K562 (cell line): Measurements from ENCODE around the gene PIP5K1B. TPM values are rescaled to one million over a fixed set of nuclear protein-coding genes. Genes with fewer than 3 reads are reported as not detected.

Experiments used
- ATAC-seq: fragments of 200-7000 bp; cut with Tn5 transposase; 3 replicates; pipeline ENCODE4 v1.9.1; 2020; ENCODE audit warnings: moderate library complexity
- BruUV-seq: library from RNA; stranded (reverse); fragments of 400-500 nt; replicated peaks from 2 replicates; lab custom pipeline; 2021; lab: Mats Ljungman, UMichigan
- CTCF ChIA-PET: fragments of 300-600 bp; formaldehyde crosslinking; extraction: SDS; loops from one replicate; lab custom pipeline; 2021; ENCODE audit warnings: low intra/inter-chr PET ratio; lab: Yijun Ruan, JAX
- POLR2A ChIA-PET: fragments of 300-600, 350-650 bp; sonication (Branson Sonifier 250); formaldehyde crosslinking; extraction: SDS; loops from one replicate; lab custom pipeline; 2021; ENCODE audit warnings: antibody characterized with exemption, inconsistent platforms; lab: Yijun Ruan, JAX
- DNase-seq, 4 experiments: peaks; one replicate each; pipeline versions ENCODE4 v3.0.0 to v3.0.0-alpha.2; 2011 to 2018; ENCODE audit warnings: low spot score in 3 of 4, mixed read lengths in 3 of 4; ENCODE audit errors: extremely low read depth in 1 of 4
- FAIRE-seq: peaks from 2 replicates; lab custom pipeline; 2011; peaks lifted over from hg19 to GRCh38; lab: Jason Lieb, UNC
- H2AFZ ChIP-seq: 2 replicates; pipeline ENCODE4 v1.6.0; 2011; ENCODE audit warnings: low read depth, low read length, control low read depth, inconsistent platforms
- H3K27ac ChIP-seq: fragments of 200-600 bp; 3 replicates; pipeline ENCODE4 v1.8.0; 2011; ENCODE audit warnings: low read depth, mild to moderate bottlenecking, control low read depth, inconsistent platforms, low read length, moderate library complexity, mixed read lengths; ENCODE audit errors: extremely low read depth
- H3K27me3 ChIP-seq, 2 experiments: fragments of 300-600 bp in 1 of 2; 2 replicates in 1 of 2; 3 replicates in 1 of 2; pipeline versions ENCODE4 v1.6.0 to v1.8.0; 2011; ENCODE audit warnings: inconsistent platforms in 2 of 2, low read length in 2 of 2, mild to moderate bottlenecking in 1 of 2, mixed read lengths in 1 of 2, moderate library complexity in 1 of 2; ENCODE audit not compliant: control insufficient read depth in 2 of 2, insufficient read depth in 2 of 2
- H3K36me3 ChIP-seq: fragments of 300-600 bp; 3 replicates; pipeline ENCODE4 v1.8.0; 2011; ENCODE audit warnings: mild to moderate bottlenecking, low read length, inconsistent platforms; ENCODE audit not compliant: control insufficient read depth, insufficient read depth
- H3K4me1 ChIP-seq, 2 experiments: fragments of 200-600 bp in 1 of 2; replicated peaks in 1 of 2; 2 replicates in 1 of 2; 3 replicates in 1 of 2; pipeline versions ENCODE4 v1.5.1 to v1.8.0; 2011; ENCODE audit warnings: inconsistent platforms in 2 of 2, low read length in 2 of 2, mild to moderate bottlenecking in 1 of 2, mixed read lengths in 1 of 2, moderate library complexity in 1 of 2; ENCODE audit not compliant: control insufficient read depth in 2 of 2, insufficient read depth in 2 of 2
- H3K4me2 ChIP-seq: 2 replicates; pipeline ENCODE4 v1.6.1; 2011; ENCODE audit warnings: low read length, control low read depth, inconsistent platforms, mixed read lengths; ENCODE audit not compliant: insufficient read depth
- H3K4me3 ChIP-seq: fragments of 200-600 bp; sonication (generic), shearing (Covaris generic); 2 replicates; pipeline ENCODE4 v1.5.1; 2016; ENCODE audit warnings: control low read depth, inconsistent platforms
- H3K79me2 ChIP-seq: fragments of 200-600 bp; 3 replicates; pipeline ENCODE4 v1.8.0; 2011; ENCODE audit warnings: low read length, inconsistent platforms; ENCODE audit not compliant: control insufficient read depth, insufficient read depth
- H3K9ac ChIP-seq, 2 experiments: 2 replicates each; pipeline versions ENCODE4 v1.6.0 to v1.6.1; 2011; ENCODE audit warnings: low read depth in 2 of 2, low read length in 2 of 2, control low read depth in 1 of 2, inconsistent platforms in 1 of 2, mild to moderate bottlenecking in 1 of 2, mixed read lengths in 1 of 2; ENCODE audit not compliant: insufficient read depth in 1 of 2
- H3K9me1 ChIP-seq: one replicate; pipeline ENCODE4 v1.6.0; 2011; ENCODE audit warnings: inconsistent platforms, mild to moderate bottlenecking, low read length, moderate library complexity; ENCODE audit not compliant: control insufficient read depth, insufficient read depth
- H3K9me3 ChIP-seq: replicated peaks from 2 replicates; pipeline ENCODE4 v1.5.1; 2011; ENCODE audit warnings: low read depth, low read length, inconsistent platforms; ENCODE audit not compliant: control insufficient read depth, insufficient read depth
- H4K20me1 ChIP-seq: replicated peaks from 2 replicates; pipeline ENCODE4 v1.6.1; 2011; ENCODE audit warnings: low read length, inconsistent platforms, mixed read lengths; ENCODE audit not compliant: control insufficient read depth, insufficient read depth
- ATF1 ChIP-seq, 2 experiments: fragments of 450-650 bp in 1 of 2; IDR thresholded peaks; 2 replicates each; pipeline ENCODE4 v1.6.1; 2016; ENCODE audit warnings: missing compliant biosample characterization in 1 of 2, missing genetic modification characterization in 1 of 2
- CBFB ChIP-seq: sonication (generic); formaldehyde crosslinking; IDR thresholded peaks from 2 replicates; pipeline ENCODE4 v1.4.0; 2020; ENCODE audit warnings: mild to moderate bottlenecking, missing genetic modification reagents
- COPS2 ChIP-seq: fragments of 450-650 bp; conservative IDR thresholded peaks from 2 replicates; pipeline ENCODE4 v1.6.1; 2016; ENCODE audit warnings: mild to moderate bottlenecking, moderate library complexity
- EHMT2 ChIP-seq: fragments of 450-650 bp; IDR thresholded peaks from 2 replicates; pipeline ENCODE4 v1.6.1; 2018; ENCODE audit warnings: antibody characterized with exemption
- FOXM1 ChIP-seq, 2 experiments: fragments of 450-650 bp in 1 of 2; sonication (generic) in 1 of 2; formaldehyde crosslinking in 1 of 2; IDR thresholded peaks; 2 replicates each; pipeline versions ENCODE4 v1.6.1 to v1.9.0; 2017 to 2022; ENCODE audit warnings: low read depth in 2 of 2, mild to moderate bottlenecking in 2 of 2, missing genetic modification reagents in 1 of 2, moderate library complexity in 1 of 2
- FOXP4 ChIP-seq: sonication (generic); formaldehyde crosslinking; IDR thresholded peaks from 2 replicates; pipeline ENCODE4 v1.8.0; 2022; ENCODE audit warnings: mild to moderate bottlenecking, missing genetic modification reagents, borderline replicate concordance
- MAFG ChIP-seq: fragments of 450-650 bp; conservative IDR thresholded peaks from 2 replicates; pipeline ENCODE4 v1.6.1; 2016; ENCODE audit warnings: missing genetic modification characterization, missing compliant biosample characterization
- PHB2 ChIP-seq: fragments of 450-650 bp; IDR thresholded peaks from 2 replicates; pipeline ENCODE4 v1.6.1; 2017; ENCODE audit warnings: low read depth
- SMC3 ChIP-seq: conservative IDR thresholded peaks from 2 replicates; pipeline ENCODE4 v1.6.1; 2011; ENCODE audit warnings: low read depth, low read length, improper control_type of control experiment; ENCODE audit not compliant: insufficient read depth
- TFAP4 ChIP-seq: sonication (generic); formaldehyde crosslinking; IDR thresholded peaks from 2 replicates; pipeline ENCODE4 v1.8.0; 2022; ENCODE audit warnings: missing genetic modification reagents, mild to moderate bottlenecking, moderate library complexity, borderline replicate concordance
- ZNF184 ChIP-seq: sonication (generic); formaldehyde crosslinking; IDR thresholded peaks from 2 replicates; pipeline ENCODE4 v1.5.0; 2020; ENCODE audit warnings: missing genetic modification reagents
- ZNF75A ChIP-seq: fragments of 450-650 bp; formaldehyde crosslinking; IDR thresholded peaks from 2 replicates; pipeline ENCODE4 v1.4.0; 2020; ENCODE audit warnings: mild to moderate bottlenecking
- WGBS: fragments of 100-300 bp; shearing (Covaris generic); methylation state at CpG from one replicate; pipeline ENCODE4 v1.1.6; 2016; ENCODE audit warnings: low coverage, mixed read lengths; ENCODE audit not compliant: insufficient coverage; ENCODE audit errors: missing lambda C conversion rate; 5-methylcytosine and 5-hydroxymethylcytosine counted together
- in situ Hi-C: fragments of 300-500 bp; cut with MboI; formaldehyde crosslinking; loops from 4 replicates; pipeline ENCODE4 v1.15.0; 2018; ENCODE audit warnings: inconsistent platforms, mixed read lengths
- intact Hi-C: fragments of 100-400 bp; cut with micrococcal nuclease; formaldehyde crosslinking; loops from 2 replicates; pipeline ENCODE4 v1.14.2; 2022
- polyA plus RNA-seq, 8 experiments: library from polyadenylated mRNA; depleted of rRNA in 4 of 8; stranded (reverse) in 5 of 8; unstranded in 3 of 8; fragments of >200 nt; fragmentation: Nextera tagmentation in 2 of 8; fragmentation: Illumina TruSeq in 1 of 8; extraction: Ambion mirVana in 2 of 8; extraction: Trizol in 1 of 8; gene quantifications; 2 replicates each; pipeline versions ENCODE4 v1.2.1 to v1.2.3, GENCODE V29; 2011 to 2014; ENCODE audit warnings: inconsistent platforms in 1 of 8, missing spikeins in 1 of 8
- total RNA-seq, 7 experiments: library from RNA; depleted of rRNA in 6 of 7; stranded (reverse); fragments of >200 nt in 6 of 7; fragmentation: Illumina TruSeq in 2 of 7; extraction: Trizol in 2 of 7; gene quantifications; 2 replicates each; pipeline versions ENCODE4 v1.2.1 to v1.2.3, GENCODE V29; 2011 to 2021; ENCODE audit warnings: low replicate concordance in 1 of 7
- TF ChIP-seq, protein P1 (sequence below): sonication (generic); formaldehyde crosslinking; IDR thresholded peaks from 2 replicates; pipeline ENCODE4 v1.8.1; 2023; ENCODE audit warnings: mild to moderate bottlenecking, missing genetic modification reagents
- TF ChIP-seq, protein P2 (sequence below): fragments of 250-450 bp; sonication (Bioruptor Pico); IDR thresholded peaks from 2 replicates; pipeline ENCODE4 v1.5.0; 2021; ENCODE audit warnings: mild to moderate bottlenecking, borderline replicate concordance

The PIP5K1B gene
- total and polyA plus RNA-seq, 9 of the 15 experiments (the other 6 are each of a cell fraction or from before 2014, with no cell fraction given): 3.1 to 12.9 (median 7.4) TPM

DNA sequence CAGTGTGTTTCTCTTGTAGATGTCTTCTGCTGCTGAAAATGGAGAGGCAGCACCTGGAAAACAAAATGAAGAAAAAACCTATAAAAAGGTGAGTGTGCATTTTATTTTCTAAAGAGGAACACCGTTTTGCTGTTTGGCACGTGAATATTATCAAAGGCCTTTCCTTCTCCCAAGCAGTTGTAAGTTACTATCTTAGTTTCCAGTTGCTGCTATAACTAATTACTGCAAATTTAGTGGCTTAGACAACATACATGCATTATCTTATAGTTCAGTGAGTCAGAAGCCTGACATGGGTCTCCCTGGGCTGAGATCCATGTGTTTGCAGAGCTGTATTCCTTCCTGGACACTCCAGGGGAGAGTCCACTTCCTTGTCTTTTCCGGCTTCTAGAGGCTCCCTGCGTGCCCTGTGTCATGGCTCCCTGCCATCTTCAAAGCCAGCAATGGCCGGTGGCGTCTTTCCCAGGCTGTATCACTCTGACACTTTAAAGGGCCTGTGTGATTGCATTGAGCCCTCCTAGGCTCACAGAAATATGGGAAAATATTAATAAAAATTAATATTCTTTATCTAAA, 117.6 kb downstream of the PIP5K1B start:
- POLR2A ChIA-PET: no interaction called here
- CTCF ChIA-PET: no interaction called here
- Histone ChIP-seq H3K27me3 (no peaks in the 10 kb centered on the region), H3K4me2 (peak overlapping the region; percentile 11; the same call in 1 of the 2 replicates), H3K36me3 (no peaks in the 10 kb centered on the region), H3K9me3 (no peaks in the 10 kb centered on the region), H3K4me1 (peaks cover 0 to 11% of the 10 kb centered on the region in 2 experiments; a peak in 3 of 5 replicates), H3K4me3 (no peak overlapping the region), H3K9me1 (no peaks in the 10 kb centered on the region), H4K20me1 (no peaks in the 10 kb centered on the region), H3K27ac (peak overlapping the region; percentile 22; the same call in 2 of the 3 replicates), H2AFZ (0 out of 2 replicates have a peak overlapping the region, but pooled peaks have one; percentile 50), H3K79me2 (no peaks in the 10 kb centered on the region), H3K9ac (no peak overlapping the region)
- no peak for FAIRE-seq
- 44% methylated on average over 6 of the region's 6 CpGs for WGBS
- intact Hi-C loops: loop anchor here (5.0 kb wide), 1 partner anchor 50 kb away; no protein-coding TSS in a partner anchor
- peak in 1 of 4 experiments; percentile 20 for DNase-seq
- BruUV-seq: no TSS peak
- in situ Hi-C loops: no loop called here
- ATAC-seq: peak; percentile 61
- TF ChIP-seq EHMT2 (no peak), ATF1 (CRISPR knock-in tag; IDR thresholded peaks at IDR 0.05) (no peak), ATF1 (tag; IDR thresholded peaks at IDR 0.05) (no peak), FOXP4 (CRISPR knock-in tag) (no peak), ZNF184 (CRISPR knock-in tag) (no peak), TFAP4 (no peak), ZNF75A (CRISPR knock-in tag) (no peak), SMC3 (no peak), MAFG (no peak), FOXM1 (IDR thresholded peaks at IDR 0.05; ENCODE audit: low read depth) (no peak), FOXM1 (CRISPR knock-in tag; IDR thresholded peaks at IDR 0.05; ENCODE audit: low read depth) (no peak), PHB2 (no peak), COPS2 (no peak), CBFB (CRISPR knock-in tag) (no peak)
- TF ChIP-seq, protein P1, sequence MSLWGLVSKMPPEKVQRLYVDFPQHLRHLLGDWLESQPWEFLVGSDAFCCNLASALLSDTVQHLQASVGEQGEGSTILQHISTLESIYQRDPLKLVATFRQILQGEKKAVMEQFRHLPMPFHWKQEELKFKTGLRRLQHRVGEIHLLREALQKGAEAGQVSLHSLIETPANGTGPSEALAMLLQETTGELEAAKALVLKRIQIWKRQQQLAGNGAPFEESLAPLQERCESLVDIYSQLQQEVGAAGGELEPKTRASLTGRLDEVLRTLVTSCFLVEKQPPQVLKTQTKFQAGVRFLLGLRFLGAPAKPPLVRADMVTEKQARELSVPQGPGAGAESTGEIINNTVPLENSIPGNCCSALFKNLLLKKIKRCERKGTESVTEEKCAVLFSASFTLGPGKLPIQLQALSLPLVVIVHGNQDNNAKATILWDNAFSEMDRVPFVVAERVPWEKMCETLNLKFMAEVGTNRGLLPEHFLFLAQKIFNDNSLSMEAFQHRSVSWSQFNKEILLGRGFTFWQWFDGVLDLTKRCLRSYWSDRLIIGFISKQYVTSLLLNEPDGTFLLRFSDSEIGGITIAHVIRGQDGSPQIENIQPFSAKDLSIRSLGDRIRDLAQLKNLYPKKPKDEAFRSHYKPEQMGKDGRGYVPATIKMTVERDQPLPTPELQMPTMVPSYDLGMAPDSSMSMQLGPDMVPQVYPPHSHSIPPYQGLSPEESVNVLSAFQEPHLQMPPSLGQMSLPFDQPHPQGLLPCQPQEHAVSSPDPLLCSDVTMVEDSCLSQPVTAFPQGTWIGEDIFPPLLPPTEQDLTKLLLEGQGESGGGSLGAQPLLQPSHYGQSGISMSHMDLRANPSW (CRISPR knock-in tag): no peak
- TF ChIP-seq, protein P2, sequence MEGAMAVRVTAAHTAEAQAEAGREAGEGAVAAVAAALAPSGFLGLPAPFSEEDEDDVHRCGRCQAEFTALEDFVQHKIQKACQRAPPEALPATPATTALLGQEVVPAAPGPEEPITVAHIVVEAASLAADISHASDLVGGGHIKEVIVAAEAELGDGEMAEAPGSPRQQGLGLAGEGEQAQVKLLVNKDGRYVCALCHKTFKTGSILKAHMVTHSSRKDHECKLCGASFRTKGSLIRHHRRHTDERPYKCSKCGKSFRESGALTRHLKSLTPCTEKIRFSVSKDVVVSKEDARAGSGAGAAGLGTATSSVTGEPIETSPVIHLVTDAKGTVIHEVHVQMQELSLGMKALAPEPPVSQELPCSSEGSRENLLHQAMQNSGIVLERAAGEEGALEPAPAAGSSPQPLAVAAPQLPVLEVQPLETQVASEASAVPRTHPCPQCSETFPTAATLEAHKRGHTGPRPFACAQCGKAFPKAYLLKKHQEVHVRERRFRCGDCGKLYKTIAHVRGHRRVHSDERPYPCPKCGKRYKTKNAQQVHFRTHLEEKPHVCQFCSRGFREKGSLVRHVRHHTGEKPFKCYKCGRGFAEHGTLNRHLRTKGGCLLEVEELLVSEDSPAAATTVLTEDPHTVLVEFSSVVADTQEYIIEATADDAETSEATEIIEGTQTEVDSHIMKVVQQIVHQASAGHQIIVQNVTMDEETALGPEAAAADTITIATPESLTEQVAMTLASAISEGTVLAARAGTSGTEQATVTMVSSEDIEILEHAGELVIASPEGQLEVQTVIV (CRISPR knock-in tag): no peak
